ENCODE results near the gene TOP2A.

The TOP2A gene

GRCh38 chr17:40453881-40454612 lies 36.4 kb upstream of the TOP2A start:
- DNase-seq: no peak

DNA sequence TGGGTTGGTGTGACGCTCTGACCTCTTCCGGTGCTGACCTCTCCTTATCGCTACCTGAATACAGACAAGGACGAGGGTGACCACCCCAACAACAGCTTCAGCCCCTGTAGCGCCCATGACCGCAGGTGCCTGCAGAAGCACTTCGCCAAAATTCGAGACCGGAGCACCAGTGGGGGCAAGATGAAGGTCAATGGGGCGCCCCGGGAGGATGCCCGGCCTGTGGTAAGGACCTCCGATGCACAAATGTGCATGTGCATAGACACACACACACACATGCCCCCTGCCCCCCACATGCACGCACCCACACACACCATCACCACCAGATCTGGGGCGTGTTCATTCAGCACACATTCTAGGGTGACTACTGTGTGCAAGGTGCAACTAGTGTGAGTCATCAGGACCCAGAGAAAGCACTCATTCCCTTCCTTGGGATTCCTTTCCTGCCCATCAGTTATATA lies 35.3 kb upstream of the TOP2A start:
- DNase-seq: no peak

- no peak for DNase-seq
Observed at GRCh38 chr17:40452216-40452787, 34.6 kb upstream of the TOP2A start.

GRCh38 chr17:40451420-40451819 lies 33.7 kb upstream of the TOP2A start:
- DNase-seq: no peak

DNA sequence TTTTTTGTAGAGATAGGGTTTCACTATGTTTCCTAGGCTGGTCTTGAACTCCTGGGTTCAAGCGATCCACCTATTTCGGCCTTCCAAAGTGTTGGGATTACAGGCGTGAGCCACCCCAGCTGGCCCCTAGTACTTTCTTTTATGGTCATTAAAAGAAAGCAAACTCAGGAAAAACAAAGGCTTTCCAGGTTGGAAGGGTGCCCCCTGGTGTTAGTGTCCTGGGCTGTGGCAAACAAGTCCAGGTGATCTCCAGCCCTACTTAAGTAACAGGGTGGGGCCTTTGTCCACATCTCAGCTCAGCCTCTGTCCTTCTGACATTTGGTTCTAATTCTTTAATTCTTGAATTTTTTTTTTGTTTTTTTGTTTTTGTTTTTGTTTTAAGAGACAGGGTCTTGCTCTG lies 32.5 kb upstream of the TOP2A start:
- DNase-seq: peak; percentile 33

GRCh38 chr17:40448639-40449261 lies 31.1 kb upstream of the TOP2A start:
- no peak for DNase-seq

DNA sequence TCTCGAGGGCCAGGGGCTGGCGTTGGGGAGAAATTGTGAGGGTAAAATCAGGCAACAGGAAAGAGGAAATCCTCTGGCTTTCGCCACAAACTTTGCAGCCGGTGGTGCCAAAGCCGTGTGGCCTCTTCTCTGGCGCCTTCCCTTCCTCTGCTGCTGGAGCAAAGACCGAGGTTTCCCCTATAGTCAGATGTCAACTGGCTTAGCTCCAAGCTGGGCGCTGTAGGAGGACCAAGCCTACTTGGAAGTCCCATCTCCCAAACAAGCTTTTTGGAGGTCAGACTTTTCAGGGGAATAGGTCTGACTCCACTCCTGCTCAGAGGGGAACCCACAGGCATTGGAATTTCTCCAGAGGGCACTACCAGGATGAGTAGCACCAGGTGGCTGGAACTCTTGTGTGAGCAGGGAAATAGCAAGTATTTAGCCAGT lies 30.5 kb upstream of the TOP2A start:
- no peak for DNase-seq

DNA sequence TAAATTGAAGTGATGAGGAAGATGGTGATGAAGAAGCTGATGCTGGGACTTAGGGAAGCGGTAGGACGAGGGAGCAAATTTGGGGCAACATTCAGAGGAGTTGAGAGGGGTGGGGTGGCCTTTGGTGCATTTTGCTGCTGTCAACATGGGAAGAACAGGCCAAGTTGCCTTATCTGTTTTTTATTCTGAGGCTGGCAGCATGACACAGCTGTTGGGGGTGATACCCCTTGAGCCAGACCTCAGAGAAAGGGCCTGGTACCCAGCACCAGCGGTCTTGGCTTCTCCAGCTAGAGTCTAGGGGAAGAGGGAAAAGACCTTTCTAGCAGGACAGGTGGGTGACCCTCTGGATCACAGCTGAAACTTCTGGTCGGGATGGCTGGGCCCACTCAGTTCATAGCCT lies 30.1 kb upstream of the TOP2A start:
- DNase-seq: no peak

DNA sequence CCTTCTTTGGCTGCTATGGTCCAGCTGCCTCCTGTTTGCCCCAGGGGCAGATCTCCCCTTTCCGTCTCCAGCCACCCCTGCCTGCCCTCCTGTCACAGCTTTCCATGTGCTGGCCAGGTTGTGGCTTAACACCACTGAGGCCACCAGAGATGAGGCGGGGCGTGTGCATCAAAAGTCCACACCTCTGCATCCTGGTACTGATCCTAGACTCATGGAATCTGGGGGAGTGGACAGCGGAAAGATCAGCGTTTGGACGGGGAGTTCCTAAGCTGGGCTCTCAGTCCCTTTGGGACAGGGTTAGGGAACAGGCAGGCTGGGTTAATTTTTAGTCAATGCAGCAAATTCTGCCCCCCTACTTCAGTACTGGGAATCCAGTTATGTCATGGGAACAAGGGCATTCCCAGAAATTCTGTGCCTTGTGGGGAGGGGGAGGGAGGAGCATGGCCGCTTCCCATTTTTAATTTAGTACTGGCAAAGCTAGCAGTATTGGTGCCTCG lies 29.5 kb upstream of the TOP2A start:
- DNase-seq: no peak

GRCh38 chr17:40445751-40446468 lies 28.2 kb upstream of the TOP2A start:
- DNase-seq: no peak

DNA sequence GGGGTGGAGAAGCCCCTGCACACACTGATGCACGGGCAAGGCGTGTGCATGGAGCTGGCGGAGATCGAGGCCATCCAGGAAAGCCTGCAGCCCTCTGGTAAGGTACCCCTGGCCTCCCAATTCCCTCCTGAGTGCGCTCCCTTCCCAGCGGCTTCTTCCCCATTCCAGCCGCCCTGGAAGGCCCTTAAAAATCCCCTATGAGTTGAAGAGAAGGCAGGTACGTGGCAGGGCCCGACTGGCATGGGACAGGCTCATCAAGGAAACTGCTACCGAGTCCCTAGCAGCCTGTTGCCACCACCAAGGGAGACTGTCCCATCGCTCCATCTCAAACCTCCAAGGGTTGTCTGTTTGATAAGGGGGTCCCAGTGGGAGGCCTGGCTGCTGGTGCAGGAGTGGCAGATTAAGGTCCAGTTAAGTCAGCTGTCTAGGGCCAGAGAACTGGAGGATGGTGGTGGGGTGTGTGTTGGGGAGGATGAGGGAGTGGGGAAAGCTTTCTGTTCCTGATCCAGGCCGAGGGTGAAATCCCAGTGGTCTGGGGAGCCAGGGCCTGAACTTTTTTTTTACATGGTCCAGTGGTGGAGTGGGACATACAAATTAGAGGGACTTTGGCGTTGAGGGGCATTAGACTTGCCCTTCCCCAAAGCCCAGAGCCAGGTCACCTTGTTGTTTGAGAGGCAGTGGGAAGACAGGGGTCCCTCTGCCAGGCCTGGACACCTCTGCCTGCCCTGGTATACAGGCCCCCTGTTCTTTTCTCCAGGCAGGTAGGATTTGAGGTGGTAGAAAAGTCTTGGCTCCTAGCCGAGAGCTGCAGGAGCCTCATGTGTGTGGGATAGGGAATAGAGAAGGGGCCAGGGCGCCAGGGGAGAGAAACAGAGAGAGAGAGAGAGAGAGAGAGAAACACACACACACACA lies 26.5 kb upstream of the TOP2A start:
- no peak for DNase-seq

DNA sequence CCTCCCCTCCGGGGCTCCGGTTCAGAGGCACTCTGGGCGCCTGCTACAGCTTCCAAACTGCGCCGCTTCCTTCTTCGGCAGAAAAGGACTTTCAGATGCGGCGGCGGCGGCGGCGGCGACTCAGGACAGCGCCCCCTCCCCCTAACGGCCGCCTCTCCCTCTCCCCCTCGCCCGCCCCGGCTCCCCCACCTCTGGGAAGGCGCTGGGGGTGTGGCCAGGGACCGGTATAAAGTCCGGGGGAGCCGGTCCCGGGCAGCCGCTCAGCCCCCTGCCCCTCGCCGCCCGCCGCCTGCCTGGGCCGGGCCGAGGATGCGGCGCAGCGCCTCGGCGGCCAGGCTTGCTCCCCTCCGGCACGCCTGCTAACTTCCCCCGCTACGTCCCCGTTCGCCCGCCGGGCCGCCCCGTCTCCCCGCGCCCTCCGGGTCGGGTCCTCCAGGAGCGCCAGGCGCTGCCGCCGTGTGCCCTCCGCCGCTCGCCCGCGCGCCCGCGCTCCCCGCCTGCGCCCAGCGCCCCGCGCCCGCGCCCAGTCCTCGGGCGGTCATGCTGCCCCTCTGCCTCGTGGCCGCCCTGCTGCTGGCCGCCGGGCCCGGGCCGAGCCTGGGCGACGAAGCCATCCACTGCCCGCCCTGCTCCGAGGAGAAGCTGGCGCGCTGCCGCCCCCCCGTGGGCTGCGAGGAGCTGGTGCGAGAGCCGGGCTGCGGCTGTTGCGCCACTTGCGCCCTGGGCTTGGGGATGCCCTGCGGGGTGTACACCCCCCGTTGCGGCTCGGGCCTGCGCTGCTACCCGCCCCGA lies 25.7 kb upstream of the TOP2A start, which contains the start of gene IGFBP4:
TSS of gene IGFBP4 (plus strand) at position 255 of the 792 bp plus-strand sequence. CDS start at position 541, 286 bp downstream.
- peak; percentile 69 for DNase-seq

DNA sequence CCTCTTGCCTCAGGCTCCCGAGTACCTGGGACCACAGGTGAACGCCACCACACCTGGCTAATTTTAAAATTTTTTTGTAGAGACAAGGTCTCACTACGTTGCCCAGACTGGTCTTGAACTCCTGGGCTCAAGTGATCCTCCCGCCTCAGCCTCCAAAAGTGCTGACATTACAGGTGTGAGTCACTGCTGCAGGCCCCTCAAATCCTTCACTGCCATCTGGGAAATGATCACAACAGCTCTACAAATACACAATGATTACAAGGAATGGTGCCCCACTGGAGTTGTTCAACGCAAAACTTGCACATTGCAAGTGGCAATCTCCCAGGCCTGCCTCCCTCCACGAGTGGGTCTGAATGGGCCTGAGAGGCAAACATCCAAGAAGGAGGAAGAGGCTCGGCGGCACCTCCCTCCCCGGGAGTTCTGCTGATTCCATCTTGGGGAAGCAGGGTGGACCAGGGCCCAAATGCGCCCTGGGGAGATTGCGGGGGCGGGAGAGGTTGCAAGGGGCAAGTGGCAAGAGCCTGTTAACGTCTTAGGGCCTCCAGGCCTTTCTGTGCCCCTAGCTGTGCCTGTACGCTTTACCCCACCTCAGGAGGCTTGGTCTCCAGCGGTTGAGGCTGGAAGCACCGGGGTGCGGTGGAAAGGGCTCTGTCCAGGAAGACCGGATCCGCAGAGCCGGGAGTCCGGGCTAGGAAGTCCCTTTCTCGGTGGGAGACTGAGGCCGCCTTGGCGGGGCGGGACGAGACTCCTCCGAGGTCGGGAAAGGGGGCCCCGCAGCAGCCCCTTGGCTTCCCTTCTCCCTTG lies 24.9 kb upstream of the TOP2A start:
- no peak for DNase-seq

GRCh38 chr17:40440166-40440565 lies 22.5 kb upstream of the TOP2A start:
- no peak for DNase-seq

- no peak for DNase-seq
Observed at GRCh38 chr17:40437095-40437732, 19.5 kb upstream of the TOP2A start.

GRCh38 chr17:40436636-40437035 lies 18.9 kb upstream of the TOP2A start:
- no peak for DNase-seq

- DNase-seq: no peak
Observed at GRCh38 chr17:40433551-40434415, 16.1 kb upstream of the TOP2A start.

- DNase-seq: no peak
Observed at GRCh38 chr17:40432864-40433528, 15.3 kb upstream of the TOP2A start.
